ENCODE data around the gene RPL19.

The RPL19 gene

GRCh38 chr17:39225959-39226683 lies 26.0 kb downstream of the RPL19 start:
- TF ChIP-seq TAF1 (IDR thresholded peaks at IDR 0.05; ENCODE audit: low read depth, low read length) (no peak), POLR2AphosphoS5 (IDR thresholded peaks at IDR 0.05; ENCODE audit: low read depth, low read length) (no peak), SPI1 (IDR thresholded peaks at IDR 0.05; ENCODE audit: low read depth, low read length) (no peak), PAX5 (IDR thresholded peaks at IDR 0.05; ENCODE audit: insufficient read depth, low read length, severe bottlenecking) (no peak), POLR2A (IDR thresholded peaks at IDR 0.05; ENCODE audit: low read depth, low read length) (no peak), POU2F2 (IDR thresholded peaks at IDR 0.05; ENCODE audit: low read depth, low read length) (no peak)
- DNase-seq (ENCODE audit: insufficient read length, low spot score) (no peak), FAIRE-seq (no peak)

GRCh38 chr17:39227364-39227919 lies 27.4 kb downstream of the RPL19 start:
- FAIRE-seq: no peak
- no peak for DNase-seq (ENCODE audit: insufficient read length, low spot score)
- no peak for TF ChIP-seq POLR2A (IDR thresholded peaks at IDR 0.05; ENCODE audit: low read depth, low read length)

DNA sequence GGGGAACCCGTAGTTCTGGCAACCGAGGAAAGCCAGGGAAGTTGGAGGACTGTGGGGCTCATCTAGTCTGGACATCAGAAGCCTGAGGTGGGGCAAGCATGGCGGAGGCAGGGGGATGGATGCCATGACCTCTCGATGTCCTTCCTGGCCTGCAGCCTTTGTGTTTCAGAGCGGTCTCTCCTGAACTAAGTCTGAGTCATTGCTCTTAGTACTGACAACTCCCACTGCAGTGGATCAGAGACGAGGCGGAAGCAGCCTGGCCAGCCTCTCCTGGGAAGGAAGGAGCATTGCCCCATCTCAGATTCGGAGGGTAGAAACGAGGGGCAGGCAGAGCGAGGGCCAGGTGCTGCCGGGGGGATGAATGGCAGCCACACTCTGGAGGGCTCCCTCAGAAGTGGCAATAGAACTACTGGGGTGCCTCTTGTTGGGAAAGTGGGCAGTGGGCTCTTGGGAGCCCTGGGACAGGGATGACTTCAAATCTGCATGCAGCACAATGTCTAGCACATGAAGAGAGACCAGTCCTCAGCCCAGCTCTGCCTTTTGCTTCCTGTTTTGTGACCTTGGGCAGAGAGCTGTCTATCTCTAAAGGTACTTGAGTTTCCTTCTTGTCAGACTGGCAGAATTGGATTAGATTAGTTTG lies 29.3 kb downstream of the RPL19 start:
- TF ChIP-seq TAF1 (IDR thresholded peaks at IDR 0.05; ENCODE audit: low read depth, low read length) (no peak), POLR2AphosphoS5 (IDR thresholded peaks at IDR 0.05; ENCODE audit: low read depth, low read length) (no peak), POU2F2 (IDR thresholded peaks at IDR 0.05; ENCODE audit: low read depth, low read length) (no peak), POLR2A (IDR thresholded peaks at IDR 0.05; ENCODE audit: low read depth, low read length) (no peak), SPI1 (IDR thresholded peaks at IDR 0.05; ENCODE audit: low read depth, low read length) (no peak), PAX5 (IDR thresholded peaks at IDR 0.05; ENCODE audit: insufficient read depth, low read length, severe bottlenecking) (no peak)
- no peak for DNase-seq (ENCODE audit: insufficient read length, low spot score)
- FAIRE-seq: no peak

DNA sequence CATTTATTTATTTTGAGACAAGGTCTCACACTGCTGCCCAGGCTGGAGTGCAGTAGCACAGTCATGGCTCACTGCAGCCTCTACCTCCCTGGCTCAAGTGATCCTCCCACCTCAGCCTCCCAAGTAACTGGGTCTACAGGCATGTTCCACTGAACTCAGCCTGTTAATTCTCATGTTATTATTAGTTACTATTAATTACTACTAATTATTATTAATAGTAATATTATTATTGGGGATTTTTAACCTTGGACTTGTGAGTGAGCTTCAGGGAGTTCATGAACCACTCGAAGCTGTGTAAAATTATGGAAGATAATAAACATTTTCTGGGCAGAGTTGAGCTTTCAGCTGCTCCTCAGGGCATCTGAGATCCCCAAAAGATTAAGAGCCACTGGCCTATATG lies 30.3 kb downstream of the RPL19 start:
- FAIRE-seq (no peak), DNase-seq (ENCODE audit: insufficient read length, low spot score) (no peak)
- TF ChIP-seq PAX5 (IDR thresholded peaks at IDR 0.05; ENCODE audit: insufficient read depth, low read length, severe bottlenecking) (no peak), POU2F2 (IDR thresholded peaks at IDR 0.05; ENCODE audit: low read depth, low read length) (no peak), TAF1 (IDR thresholded peaks at IDR 0.05; ENCODE audit: low read depth, low read length) (no peak), SPI1 (IDR thresholded peaks at IDR 0.05; ENCODE audit: low read depth, low read length) (no peak), POLR2AphosphoS5 (IDR thresholded peaks at IDR 0.05; ENCODE audit: low read depth, low read length) (no peak), POLR2A (IDR thresholded peaks at IDR 0.05; ENCODE audit: low read depth, low read length) (no peak)

DNA sequence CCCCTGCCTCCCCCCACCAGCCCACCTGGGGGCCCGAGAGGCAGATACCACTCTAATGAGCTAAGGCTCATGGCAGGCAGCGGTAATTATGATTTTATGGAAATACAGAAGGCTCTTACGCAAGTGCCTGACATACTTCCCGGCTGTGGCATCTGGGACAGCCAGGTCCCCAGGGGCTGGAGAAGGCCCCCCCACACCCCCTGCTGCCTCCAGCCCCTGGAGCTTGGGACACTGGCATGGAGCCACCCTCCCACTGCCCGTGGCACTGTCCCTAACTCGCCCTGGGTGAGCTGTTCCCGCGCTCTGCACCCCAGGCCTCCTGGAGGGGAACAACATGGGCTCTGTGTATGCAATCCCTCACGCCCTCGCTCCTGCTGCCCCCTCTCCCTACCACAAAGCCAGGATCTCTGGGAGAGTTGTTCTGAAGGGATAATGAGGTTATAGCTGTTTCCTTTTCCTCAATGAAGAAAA lies 31.0 kb downstream of the RPL19 start:
- FAIRE-seq: no peak
- TF ChIP-seq POU2F2 (IDR thresholded peaks at IDR 0.05; ENCODE audit: low read depth, low read length) (no peak), POLR2AphosphoS5 (IDR thresholded peaks at IDR 0.05; ENCODE audit: low read depth, low read length) (no peak), SPI1 (IDR thresholded peaks at IDR 0.05; ENCODE audit: low read depth, low read length) (no peak), PAX5 (IDR thresholded peaks at IDR 0.05; ENCODE audit: insufficient read depth, low read length, severe bottlenecking) (no peak), TAF1 (IDR thresholded peaks at IDR 0.05; ENCODE audit: low read depth, low read length) (no peak), POLR2A (IDR thresholded peaks at IDR 0.05; ENCODE audit: low read depth, low read length) (no peak)
- DNase-seq (ENCODE audit: insufficient read length, low spot score): no peak

DNA sequence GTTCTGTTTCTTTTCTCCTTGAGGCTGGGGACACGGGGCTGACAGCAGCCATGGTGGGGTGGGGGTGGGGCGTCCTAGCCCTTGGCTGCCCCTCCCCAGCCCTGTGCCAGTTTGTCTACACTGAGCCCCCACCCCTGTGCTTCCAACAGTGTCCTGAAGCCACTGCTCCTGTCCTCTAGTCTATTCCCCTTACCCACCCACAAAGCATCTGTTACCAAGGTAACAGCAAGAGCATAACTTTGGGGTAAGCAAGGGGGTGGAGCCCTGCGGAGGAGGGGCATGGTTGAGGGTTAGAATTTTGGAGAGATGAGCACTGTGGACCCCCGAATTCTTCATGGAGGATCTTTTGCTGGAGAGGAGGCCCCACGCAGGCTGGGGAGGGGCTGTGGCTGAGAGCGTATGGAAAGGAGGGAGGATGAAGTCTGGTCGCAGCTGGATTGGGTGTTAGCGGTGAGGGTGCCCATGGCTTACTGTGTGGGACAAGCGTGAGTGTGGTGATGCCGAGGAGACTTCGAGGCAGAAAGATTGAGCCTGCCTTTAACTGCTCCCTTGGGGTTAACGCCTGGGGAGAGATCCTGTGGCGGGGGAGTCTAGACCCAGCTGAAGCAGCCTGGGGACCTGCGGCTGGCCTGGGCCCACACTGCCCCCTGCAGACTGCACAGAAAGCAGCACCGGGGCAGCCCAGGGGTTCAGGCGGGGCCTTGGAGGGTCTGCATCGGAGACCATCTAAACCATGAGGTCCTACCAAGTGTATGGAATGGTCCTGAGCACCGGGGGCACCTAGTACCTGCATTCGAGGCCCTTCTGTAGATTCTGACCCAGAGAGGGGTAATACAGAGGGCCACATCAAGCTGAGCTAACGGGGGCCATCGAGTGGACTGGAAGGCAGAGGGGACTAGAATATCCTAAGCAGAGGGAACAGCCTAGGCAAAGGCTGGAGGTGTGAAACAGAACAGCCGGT lies 31.8 kb downstream of the RPL19 start:
- FAIRE-seq (peak; percentile 23), DNase-seq (ENCODE audit: insufficient read length, low spot score) (peak; percentile 77)
- no peak for TF ChIP-seq POU2F2 (IDR thresholded peaks at IDR 0.05; ENCODE audit: low read depth, low read length)

- no peak for TF ChIP-seq POU2F2 (IDR thresholded peaks at IDR 0.05; ENCODE audit: low read depth, low read length)
- no peak for TF ChIP-seq POLR2AphosphoS5 (IDR thresholded peaks at IDR 0.05; ENCODE audit: low read depth, low read length)
- peak; percentile 87 for FAIRE-seq
- peak; percentile 71 for DNase-seq (ENCODE audit: insufficient read length, low spot score)
Observed at GRCh38 chr17:39235555-39236449, 35.7 kb downstream of the RPL19 start.

DNA sequence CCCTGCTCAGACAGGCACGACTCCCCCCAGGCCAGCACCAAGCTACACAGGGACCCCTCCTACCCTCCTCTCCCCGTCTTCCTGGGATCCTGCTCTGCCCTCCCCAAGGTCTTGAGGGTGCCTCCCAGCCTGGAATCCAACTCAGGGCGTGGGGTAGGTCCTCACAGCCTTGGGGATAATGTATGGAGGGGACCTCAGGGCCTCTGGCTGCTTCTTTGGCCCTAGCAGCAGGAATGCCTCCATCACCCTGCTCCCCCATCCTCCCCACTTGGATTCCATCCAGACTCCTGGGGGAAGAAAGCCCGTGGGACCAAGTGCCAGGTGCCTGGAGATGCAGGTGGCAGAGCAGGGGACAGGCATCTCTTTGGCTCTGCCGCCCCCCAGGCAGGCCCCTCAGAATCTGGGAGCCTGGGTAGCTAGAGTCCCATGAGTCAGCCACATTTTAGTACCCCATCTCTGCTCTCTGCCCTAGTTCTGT lies 36.4 kb downstream of the RPL19 start:
- DNase-seq (ENCODE audit: insufficient read length, low spot score) (no peak), FAIRE-seq (no peak)
- TF ChIP-seq POU2F2 (IDR thresholded peaks at IDR 0.05; ENCODE audit: low read depth, low read length) (no peak), PAX5 (IDR thresholded peaks at IDR 0.05; ENCODE audit: insufficient read depth, low read length, severe bottlenecking) (no peak), TAF1 (IDR thresholded peaks at IDR 0.05; ENCODE audit: low read depth, low read length) (no peak), SPI1 (IDR thresholded peaks at IDR 0.05; ENCODE audit: low read depth, low read length) (no peak), POLR2AphosphoS5 (IDR thresholded peaks at IDR 0.05; ENCODE audit: low read depth, low read length) (no peak), POLR2A (IDR thresholded peaks at IDR 0.05; ENCODE audit: low read depth, low read length) (no peak)

All from GM12891 (cell line).